Lower leg skin (tissue), 3 donors: ENCODE results near the gene TSSC4.

Experiments used
- CTCF ChIP-seq, 3 donors: fragments of 450-650 bp; IDR thresholded peaks; one replicate each; pipeline ENCODE4 v1.5.1; 2016; ENCODE audit warnings: antibody characterized with exemption in 3 of 3, mild to moderate bottlenecking in 3 of 3, moderate library complexity in 2 of 3
- POLR2A ChIP-seq, 2 donors: fragments of 450-650 bp; IDR thresholded peaks; one replicate each; pipeline ENCODE4 v1.6.1; 2016 to 2017; ENCODE audit warnings: antibody characterized with exemption in 2 of 2, mild to moderate bottlenecking in 1 of 2, moderate library complexity in 1 of 2

- TF ChIP-seq CTCF (IDR thresholded peaks at IDR 0.05) (no peak), POLR2A (IDR thresholded peaks at IDR 0.05) (no peak)
These were observed 8.6 kb downstream of the TSSC4 start for GRCh38 chr11:2409126-2409525.
